DND-41 (cell line): ENCODE measurements around the gene PRKAG2.

Experiments used
- ATAC-seq: fragments of 200-7000 bp; cut with Tn5 transposase; 3 replicates; pipeline ENCODE4 v1.9.1; 2021; ENCODE audit warnings: low read depth; ENCODE audit not compliant: insufficient read depth
- DNase-seq: peaks from one replicate; pipeline ENCODE4 v3.0.0-alpha.2; 2020
- H2AFZ ChIP-seq: 2 replicates; pipeline ENCODE4 v1.6.0; 2012; ENCODE audit warnings: low read depth, low read length
- H3K27ac ChIP-seq: 2 replicates; pipeline ENCODE4 v1.5.1; 2012; ENCODE audit warnings: low read length, inconsistent platforms
- H3K27me3 ChIP-seq: fragments of 200-600 bp; sonication (generic); 2 replicates; pipeline ENCODE4 v1.6.0; 2012; ENCODE audit warnings: low read length, mild to moderate bottlenecking, inconsistent platforms; ENCODE audit not compliant: insufficient read depth, poor library complexity
- H3K36me3 ChIP-seq: 2 replicates; pipeline ENCODE4 v1.5.1; 2012; ENCODE audit warnings: low read length, inconsistent platforms; ENCODE audit not compliant: insufficient read depth
- H3K4me1 ChIP-seq: 2 replicates; pipeline ENCODE4 v1.5.1; 2012; ENCODE audit warnings: mild to moderate bottlenecking, low read length; ENCODE audit not compliant: insufficient read depth
- H3K4me2 ChIP-seq: 2 replicates; pipeline ENCODE4 v1.6.0; 2012; ENCODE audit warnings: mild to moderate bottlenecking, moderate library complexity, low read length, inconsistent platforms; ENCODE audit not compliant: insufficient read depth
- H3K4me3 ChIP-seq, 2 experiments: fragments of 200-600 bp in 1 of 2; shearing (Covaris generic) in 1 of 2; 2 replicates each; pipeline ENCODE4 v1.5.1; 2012 to 2016; ENCODE audit warnings: inconsistent platforms in 2 of 2, low read length in 2 of 2, mild to moderate bottlenecking in 2 of 2, low read depth in 1 of 2, moderate library complexity in 1 of 2
- H3K79me2 ChIP-seq: 2 replicates; pipeline ENCODE4 v1.6.0; 2012; ENCODE audit warnings: low read length, inconsistent platforms; ENCODE audit not compliant: insufficient read depth
- H3K9ac ChIP-seq: 2 replicates; pipeline ENCODE4 v1.6.0; 2012; ENCODE audit warnings: low read depth, mild to moderate bottlenecking, inconsistent platforms, low read length, moderate library complexity
- H3K9me3 ChIP-seq: 2 replicates; pipeline ENCODE4 v1.5.1; 2012; ENCODE audit warnings: low read length, moderate library complexity, mild to moderate bottlenecking, inconsistent platforms; ENCODE audit not compliant: insufficient read depth, severe bottlenecking
- H4K20me1 ChIP-seq: 2 replicates; pipeline ENCODE4 v1.6.0; 2012; ENCODE audit warnings: low read length; ENCODE audit not compliant: insufficient read depth
- EZH2 ChIP-seq: IDR thresholded peaks from 3 replicates; pipeline ENCODE4 v1.6.1; 2012; ENCODE audit warnings: borderline replicate concordance, low read depth, mild to moderate bottlenecking, moderate library complexity, low read length, inconsistent platforms; ENCODE audit not compliant: severe bottlenecking
- TF ChIP-seq, protein P1 (sequence below): IDR thresholded peaks from 2 replicates; pipeline ENCODE4 v1.5.1; 2012; ENCODE audit warnings: borderline replicate concordance, low read length, moderate library complexity, mild to moderate bottlenecking; ENCODE audit not compliant: poor library complexity, severe bottlenecking; ENCODE audit errors: extremely low read depth

Gene PRKAG2

GRCh38 chr7:151897951-151898686 lies 21.2 kb upstream of the PRKAG2 start:
- H4K20me1 ChIP-seq, result no peaks in the 10 kb centered on the region
- no peak overlapping the region for H2AFZ ChIP-seq
- no peak overlapping the region for H3K9ac ChIP-seq
- H3K36me3 ChIP-seq, result no peaks in the 10 kb centered on the region
- no peak overlapping the region for H3K4me2 ChIP-seq
- no peaks in the 10 kb centered on the region for H3K27me3 ChIP-seq
- H3K4me3 ChIP-seq, result no peak overlapping the region
- H3K79me2 ChIP-seq, result no peaks in the 10 kb centered on the region
- TF ChIP-seq, protein P1, sequence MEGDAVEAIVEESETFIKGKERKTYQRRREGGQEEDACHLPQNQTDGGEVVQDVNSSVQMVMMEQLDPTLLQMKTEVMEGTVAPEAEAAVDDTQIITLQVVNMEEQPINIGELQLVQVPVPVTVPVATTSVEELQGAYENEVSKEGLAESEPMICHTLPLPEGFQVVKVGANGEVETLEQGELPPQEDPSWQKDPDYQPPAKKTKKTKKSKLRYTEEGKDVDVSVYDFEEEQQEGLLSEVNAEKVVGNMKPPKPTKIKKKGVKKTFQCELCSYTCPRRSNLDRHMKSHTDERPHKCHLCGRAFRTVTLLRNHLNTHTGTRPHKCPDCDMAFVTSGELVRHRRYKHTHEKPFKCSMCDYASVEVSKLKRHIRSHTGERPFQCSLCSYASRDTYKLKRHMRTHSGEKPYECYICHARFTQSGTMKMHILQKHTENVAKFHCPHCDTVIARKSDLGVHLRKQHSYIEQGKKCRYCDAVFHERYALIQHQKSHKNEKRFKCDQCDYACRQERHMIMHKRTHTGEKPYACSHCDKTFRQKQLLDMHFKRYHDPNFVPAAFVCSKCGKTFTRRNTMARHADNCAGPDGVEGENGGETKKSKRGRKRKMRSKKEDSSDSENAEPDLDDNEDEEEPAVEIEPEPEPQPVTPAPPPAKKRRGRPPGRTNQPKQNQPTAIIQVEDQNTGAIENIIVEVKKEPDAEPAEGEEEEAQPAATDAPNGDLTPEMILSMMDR, result no peak
- no peak for TF ChIP-seq EZH2
- no peak overlapping the region for H3K27ac ChIP-seq
- H3K9me3 ChIP-seq, result no peaks in the 10 kb centered on the region
- DNase-seq (no peak), ATAC-seq (no peak)
- H3K4me1 ChIP-seq, result no peaks in the 10 kb centered on the region

DNA sequence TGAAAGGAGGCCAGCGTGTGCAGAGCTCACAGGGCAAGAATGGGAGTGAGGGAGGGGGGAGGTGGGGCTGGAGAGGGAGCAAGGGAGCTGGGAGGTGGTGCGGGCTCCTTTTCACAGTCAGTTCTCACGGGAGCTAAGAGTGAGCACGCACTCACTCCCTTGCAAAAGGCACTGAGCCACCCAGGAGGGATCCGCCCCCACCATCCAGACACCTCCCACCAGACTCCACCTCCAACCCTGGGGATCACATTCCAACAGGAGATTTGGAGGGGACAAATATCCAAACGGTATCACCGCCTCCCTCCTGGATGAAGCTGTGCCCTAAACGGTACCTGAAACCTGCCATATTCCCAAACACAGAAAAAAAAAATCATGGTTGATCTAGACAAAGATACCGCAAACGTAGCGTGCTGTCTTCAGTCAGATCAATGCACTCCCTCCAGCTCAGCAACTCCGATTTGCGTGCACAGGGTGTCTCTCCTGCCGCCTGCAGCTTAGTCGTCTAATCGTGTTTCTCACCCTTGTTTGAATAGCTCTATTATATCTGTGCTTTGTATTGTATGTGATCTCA lies 20.3 kb upstream of the PRKAG2 start:
- Histone ChIP-seq H3K27me3 (no peaks in the 10 kb centered on the region), H3K36me3 (no peaks in the 10 kb centered on the region), H3K27ac (no peak overlapping the region), H3K4me1 (no peaks in the 10 kb centered on the region), H3K79me2 (no peaks in the 10 kb centered on the region), H3K9ac (no peak overlapping the region), H3K4me3 (no peak overlapping the region), H4K20me1 (no peaks in the 10 kb centered on the region), H2AFZ (no peak overlapping the region), H3K4me2 (no peak overlapping the region), H3K9me3 (no peaks in the 10 kb centered on the region)
- no peak for ATAC-seq
- no peak for DNase-seq
- TF ChIP-seq EZH2, result no peak
- TF ChIP-seq, protein P1, result no peak

DNA sequence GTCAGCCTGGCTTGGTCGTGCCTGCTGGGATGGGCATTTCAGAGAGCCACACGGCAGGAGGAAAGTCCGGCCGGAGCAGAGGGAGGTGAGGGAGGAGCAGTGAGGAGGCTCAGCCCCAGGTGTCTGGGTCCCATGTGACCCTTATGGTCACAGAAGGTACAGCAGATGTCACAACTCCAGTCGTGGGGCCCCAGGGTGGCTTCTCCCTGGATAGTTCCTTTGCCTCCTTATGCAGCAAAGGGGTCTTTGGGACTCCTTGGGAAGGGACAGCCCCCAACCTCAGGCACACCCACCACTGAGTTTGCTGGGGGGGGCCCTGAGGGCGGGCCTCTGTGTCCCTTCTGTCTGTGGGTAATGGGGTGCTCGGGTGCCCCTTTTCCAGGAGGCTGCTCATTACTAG lies 19.6 kb upstream of the PRKAG2 start:
- Histone ChIP-seq H2AFZ (no peak overlapping the region), H3K27ac (no peak overlapping the region)

More for the DNA sequence above, 19.6 kb upstream of the PRKAG2 start:
- TF ChIP-seq EZH2, result no peak
- TF ChIP-seq, protein P1, result no peak
- Histone ChIP-seq H3K79me2 (no peaks in the 10 kb centered on the region), H3K4me2 (no peak overlapping the region), H3K27me3 (peaks cover 4% of the 10 kb centered on the region), H3K9ac (no peak overlapping the region), H3K9me3 (no peaks in the 10 kb centered on the region), H3K36me3 (no peaks in the 10 kb centered on the region), H4K20me1 (no peaks in the 10 kb centered on the region), H3K4me1 (no peaks in the 10 kb centered on the region), H3K4me3 (no peak overlapping the region)
- DNase-seq, result no peak
- ATAC-seq, result no peak
